Endothelial cell of umbilical vein (primary cell): ENCODE results near the gene FGD5.

Experiments
- FOS ChIP-seq: IDR thresholded peaks from 2 replicates; pipeline ENCODE4 v1.6.1; 2011; ENCODE audit warnings: mild to moderate bottlenecking, low read length, moderate library complexity, borderline replicate concordance; ENCODE audit not compliant: insufficient read depth
- POLR2A ChIP-seq: IDR thresholded peaks from 2 replicates; pipeline ENCODE4 v1.6.1; 2012; ENCODE audit warnings: low read depth, mild to moderate bottlenecking, control low read depth, low read length
- POLR2AphosphoS5 ChIP-seq: IDR thresholded peaks from 2 replicates; pipeline ENCODE4 v1.6.1; 2012; ENCODE audit warnings: low read depth, mild to moderate bottlenecking, control low read depth, low read length, moderate library complexity; ENCODE audit not compliant: insufficient read depth
- TF ChIP-seq, protein P1 (sequence below), 2 donors: IDR thresholded peaks; 1 replicate in 1 of 2; 2 replicates in 1 of 2; pipeline ENCODE4 v1.5.1; 2011; ENCODE audit warnings: low read length in 2 of 2, mild to moderate bottlenecking in 2 of 2, moderate library complexity in 2 of 2, control low read depth in 1 of 2, inconsistent platforms in 1 of 2, low read depth in 1 of 2; ENCODE audit not compliant: insufficient read depth in 1 of 2; ENCODE audit errors: extremely low read depth in 1 of 2
- TF ChIP-seq, protein P2 (sequence below): IDR thresholded peaks from 2 replicates; pipeline ENCODE4 v1.6.1; 2011; ENCODE audit not compliant: insufficient read depth, insufficient read length

DNA sequence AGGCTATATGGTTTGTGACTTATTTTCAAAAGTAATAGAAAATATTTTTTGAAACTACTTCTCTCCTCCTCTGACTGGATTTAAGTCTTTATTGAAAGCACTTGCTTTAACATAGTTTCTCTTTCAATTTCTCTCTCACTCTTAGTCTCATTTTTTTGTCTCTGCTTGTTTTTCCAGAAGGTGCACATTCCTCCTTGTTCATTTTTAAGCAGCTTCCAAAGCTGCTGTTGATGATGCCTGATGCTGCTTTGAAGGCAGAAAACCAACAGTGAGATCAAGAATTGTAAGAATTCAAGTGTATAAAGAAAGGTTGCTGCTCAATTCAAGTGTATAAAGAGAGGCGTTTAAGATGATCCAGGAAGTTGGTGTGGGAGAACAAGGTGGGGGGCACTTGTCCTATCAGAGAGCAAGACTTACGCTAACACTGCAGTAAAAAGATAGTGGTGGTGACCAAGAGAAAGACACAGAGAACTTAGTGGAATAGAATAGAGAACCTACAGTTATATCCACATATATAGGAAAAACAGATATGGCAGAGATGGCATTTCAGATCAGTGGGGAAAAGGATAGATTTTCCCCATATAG lies 140.7 kb downstream of the FGD5 start:
- TF ChIP-seq POLR2A, result no peak
- TF ChIP-seq, protein P1, sequence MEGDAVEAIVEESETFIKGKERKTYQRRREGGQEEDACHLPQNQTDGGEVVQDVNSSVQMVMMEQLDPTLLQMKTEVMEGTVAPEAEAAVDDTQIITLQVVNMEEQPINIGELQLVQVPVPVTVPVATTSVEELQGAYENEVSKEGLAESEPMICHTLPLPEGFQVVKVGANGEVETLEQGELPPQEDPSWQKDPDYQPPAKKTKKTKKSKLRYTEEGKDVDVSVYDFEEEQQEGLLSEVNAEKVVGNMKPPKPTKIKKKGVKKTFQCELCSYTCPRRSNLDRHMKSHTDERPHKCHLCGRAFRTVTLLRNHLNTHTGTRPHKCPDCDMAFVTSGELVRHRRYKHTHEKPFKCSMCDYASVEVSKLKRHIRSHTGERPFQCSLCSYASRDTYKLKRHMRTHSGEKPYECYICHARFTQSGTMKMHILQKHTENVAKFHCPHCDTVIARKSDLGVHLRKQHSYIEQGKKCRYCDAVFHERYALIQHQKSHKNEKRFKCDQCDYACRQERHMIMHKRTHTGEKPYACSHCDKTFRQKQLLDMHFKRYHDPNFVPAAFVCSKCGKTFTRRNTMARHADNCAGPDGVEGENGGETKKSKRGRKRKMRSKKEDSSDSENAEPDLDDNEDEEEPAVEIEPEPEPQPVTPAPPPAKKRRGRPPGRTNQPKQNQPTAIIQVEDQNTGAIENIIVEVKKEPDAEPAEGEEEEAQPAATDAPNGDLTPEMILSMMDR (IDR thresholded peaks at IDR 0.05; ENCODE audit: extremely low read depth in 1 of 2, insufficient read depth in 1 of 2, low read depth in 1 of 2, low read length in 2 of 2), result no peak
- no peak for TF ChIP-seq POLR2AphosphoS5
- TF ChIP-seq FOS, result no peak
- TF ChIP-seq, protein P2, sequence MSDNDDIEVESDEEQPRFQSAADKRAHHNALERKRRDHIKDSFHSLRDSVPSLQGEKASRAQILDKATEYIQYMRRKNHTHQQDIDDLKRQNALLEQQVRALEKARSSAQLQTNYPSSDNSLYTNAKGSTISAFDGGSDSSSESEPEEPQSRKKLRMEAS, result no peak
